ENCODE results near the gene INS.
"Not testable (repeated sequence)": the region's sequence is repeated elsewhere in the genome, so short reads cannot be mapped to it uniquely, and the experiment has no call there.

INS gene

GRCh38 chr11:2198621-2199365 is 37.8 kb upstream of the INS start:
- DNase-seq (ENCODE audit: low spot score) = no peak

- DNase-seq (ENCODE audit: low spot score) = no peak
These were observed 36.9 kb upstream of the INS start for GRCh38 chr11:2197771-2198520.

GRCh38 chr11:2196970-2197770 is 36.2 kb upstream of the INS start:
- peak; percentile 66 for DNase-seq (ENCODE audit: low spot score)

GRCh38 chr11:2195756-2196088 is 34.7 kb upstream of the INS start:
- no peak for DNase-seq (ENCODE audit: low spot score)

- peak; percentile 27 for DNase-seq (ENCODE audit: low spot score)
These were observed 34.1 kb upstream of the INS start for GRCh38 chr11:2194877-2195755.

DNA sequence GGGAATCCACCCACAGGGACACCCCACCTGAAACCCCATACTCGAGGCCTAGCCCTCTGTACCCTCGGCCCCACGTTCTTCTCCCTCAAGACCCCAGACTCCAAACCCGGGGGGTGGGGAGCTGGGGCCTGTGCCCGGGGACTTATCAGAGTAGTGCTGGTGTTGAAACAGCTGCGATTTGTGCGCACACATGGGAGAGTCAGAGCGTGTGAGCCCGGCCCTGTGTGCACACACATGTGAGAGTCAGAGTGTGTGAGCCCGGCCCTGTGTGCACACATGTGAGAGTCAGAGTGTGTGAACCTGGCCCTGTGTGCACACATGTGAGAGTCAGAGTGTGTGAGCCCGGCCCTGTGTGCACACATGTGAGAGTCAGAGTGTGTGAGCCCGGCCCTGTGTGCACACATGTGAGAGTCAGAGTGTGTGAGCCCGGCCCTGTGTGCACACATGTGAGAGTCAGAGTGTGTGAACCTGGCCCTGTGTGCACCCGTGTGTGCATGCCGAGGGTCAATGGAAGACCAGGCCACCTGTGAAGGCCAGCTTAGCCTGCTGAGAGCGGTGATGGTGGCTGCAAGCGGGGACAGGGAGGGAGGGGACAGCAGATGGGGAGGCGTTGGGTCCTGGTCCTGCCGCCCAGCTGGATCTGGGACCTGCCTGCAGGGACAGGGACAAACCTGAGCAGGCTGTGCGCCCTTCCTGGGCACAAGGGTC is 33.0 kb upstream of the INS start:
- not testable (repeated sequence) for DNase-seq (ENCODE audit: low spot score)

DNA sequence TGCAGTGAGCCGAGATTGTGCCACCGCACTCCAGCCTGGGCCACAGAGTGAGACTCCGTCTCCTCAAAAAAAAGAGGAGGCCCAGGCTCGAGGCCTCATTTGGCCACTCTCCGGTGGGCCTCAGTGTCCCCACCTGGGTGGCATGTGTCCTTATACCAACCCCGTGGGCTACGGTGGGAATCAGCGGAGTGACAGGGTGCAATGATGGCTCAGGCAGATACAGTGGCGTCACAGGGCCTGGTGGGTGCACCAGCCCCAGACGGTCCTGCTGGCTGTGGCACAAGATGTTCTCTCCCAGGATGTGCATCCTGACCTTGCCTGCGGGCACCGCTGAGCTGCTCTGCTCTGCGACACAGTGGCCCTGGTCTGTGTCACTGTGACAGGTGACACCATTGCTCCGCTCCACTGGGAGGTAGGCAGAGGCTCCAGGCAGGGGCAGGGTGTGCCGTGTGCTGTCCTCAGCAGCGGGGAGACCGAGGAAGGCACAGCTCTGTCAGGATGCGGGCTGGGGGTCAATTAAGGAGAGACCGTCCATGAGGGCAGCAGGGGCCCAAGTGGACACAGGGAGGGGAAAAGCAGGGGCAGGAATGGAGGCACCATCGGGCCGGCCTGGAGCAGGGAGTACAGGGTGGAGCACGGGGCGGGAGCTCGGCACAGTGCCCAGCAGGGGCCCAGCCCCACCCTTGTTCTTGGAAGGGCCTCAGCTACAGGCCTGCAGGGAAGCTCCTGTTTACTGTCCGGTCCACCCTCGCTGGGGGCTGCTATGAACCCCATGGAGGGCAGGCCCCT is 32.3 kb upstream of the INS start:
- no peak for DNase-seq (ENCODE audit: low spot score)

DNA sequence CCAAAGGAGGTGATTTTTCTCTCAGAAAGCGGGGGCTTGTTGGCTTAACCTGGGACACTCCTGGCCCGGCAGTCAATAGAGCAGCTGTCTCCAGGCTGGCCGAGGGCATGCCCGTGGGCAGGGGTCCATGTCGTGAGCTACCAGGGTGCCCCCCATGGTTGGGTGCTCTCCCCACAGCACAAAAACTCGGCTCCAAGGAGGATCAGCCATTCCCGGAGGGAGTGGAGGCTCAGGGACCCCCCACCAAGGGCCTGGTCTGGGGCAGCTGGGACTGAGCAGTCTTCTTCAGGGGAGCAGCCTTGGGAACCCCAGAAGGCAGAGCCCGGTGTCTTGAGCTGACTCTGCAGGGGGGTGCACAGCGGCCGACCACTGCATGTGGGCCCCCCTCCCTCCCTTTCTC is 31.4 kb upstream of the INS start:
- no peak for DNase-seq (ENCODE audit: low spot score)

GRCh38 chr11:2191883-2192282 is 30.9 kb upstream of the INS start:
- no peak for DNase-seq (ENCODE audit: low spot score)

DNA sequence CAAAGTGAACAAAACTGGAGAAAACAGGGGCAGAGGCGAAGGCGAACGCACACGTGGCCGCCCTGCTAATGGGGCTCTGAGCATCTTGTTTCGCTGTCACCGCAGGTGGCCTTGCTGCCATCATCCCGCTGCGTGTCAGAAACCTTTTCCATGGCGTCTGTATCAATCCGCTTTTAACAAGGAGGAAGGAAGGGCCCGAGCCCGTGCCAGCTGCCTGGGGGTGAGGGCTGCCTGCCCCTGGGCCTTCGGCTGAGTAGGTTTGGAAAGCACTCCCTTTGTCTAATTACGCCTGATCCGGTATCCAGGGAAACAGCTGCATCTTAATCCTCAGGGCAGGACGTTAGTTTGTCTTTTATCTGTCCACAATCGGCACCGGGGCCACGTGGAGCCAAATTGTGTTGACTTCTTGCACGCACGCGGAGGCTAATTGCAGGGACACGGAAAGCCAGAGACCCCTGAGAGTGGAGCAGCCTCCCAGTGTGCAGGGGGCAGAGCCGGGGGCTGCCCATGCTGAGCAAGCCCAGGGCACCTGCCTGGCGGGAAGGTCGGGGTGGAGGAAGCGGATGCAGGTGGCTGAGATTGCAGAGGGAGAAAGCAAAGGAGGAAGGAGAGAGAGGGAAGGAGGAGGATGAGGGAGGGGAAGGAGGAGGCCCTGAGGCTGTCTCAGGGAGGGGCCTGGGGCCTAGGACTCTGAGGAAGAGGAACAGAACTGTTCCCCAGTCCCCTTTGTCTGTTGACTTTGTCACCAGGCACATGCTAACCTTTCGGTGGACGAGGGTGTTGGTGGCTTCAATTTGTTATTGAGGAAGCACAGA is 29.9 kb upstream of the INS start:
- DNase-seq (ENCODE audit: low spot score) = no peak

- DNase-seq (ENCODE audit: low spot score) = no peak
These were observed 29.1 kb upstream of the INS start for GRCh38 chr11:2189938-2190656.

GRCh38 chr11:2188745-2189144 is 27.7 kb upstream of the INS start:
- DNase-seq (ENCODE audit: low spot score) = no peak

DNA sequence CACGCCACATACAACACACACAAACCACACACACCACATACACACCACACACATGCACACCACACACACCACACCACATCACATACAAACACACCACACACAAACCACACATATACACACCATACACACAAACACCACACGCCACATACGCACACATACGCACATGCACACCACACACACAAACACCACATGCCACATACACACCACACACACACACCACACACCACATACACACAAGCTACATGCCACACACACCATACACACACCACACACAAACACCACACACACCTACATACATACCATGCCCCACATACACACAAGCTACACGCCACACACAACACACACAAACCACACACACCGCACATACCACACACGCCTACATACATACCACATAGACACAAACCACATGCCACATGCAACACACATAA is 26.3 kb upstream of the INS start:
- DNase-seq (ENCODE audit: low spot score) = no peak

DNA sequence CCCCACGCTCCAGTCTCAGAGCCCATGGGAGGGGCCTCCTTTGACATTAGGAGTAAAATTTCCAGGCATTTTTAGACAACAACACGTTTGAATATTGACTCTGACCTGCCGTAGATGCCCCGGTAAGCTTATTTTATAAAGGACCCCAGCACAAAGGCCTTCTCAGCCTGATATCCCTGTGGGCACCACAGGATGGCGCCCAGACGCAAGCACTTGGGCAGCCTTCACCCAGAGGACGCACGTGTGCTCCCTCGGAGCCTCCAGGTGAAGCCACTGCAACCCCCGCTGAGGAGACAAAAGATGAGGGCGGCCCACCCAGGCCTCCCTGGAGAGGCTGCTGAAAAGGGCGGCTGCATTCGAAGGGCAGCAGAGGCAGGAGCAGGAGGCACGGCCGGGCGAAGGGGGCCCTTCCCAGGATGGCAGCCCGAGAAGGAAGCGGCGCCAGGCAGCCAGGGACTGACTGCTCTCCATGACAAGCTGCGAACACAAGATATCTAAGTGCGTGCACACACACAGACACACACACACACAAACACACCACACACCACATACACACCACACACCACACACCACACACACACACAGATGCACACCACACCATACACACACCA is 25.8 kb upstream of the INS start:
- DNase-seq (ENCODE audit: low spot score) = peak; percentile 27

GRCh38 chr11:2185324-2186085 is 24.5 kb upstream of the INS start:
- no peak for DNase-seq (ENCODE audit: low spot score)

DNA sequence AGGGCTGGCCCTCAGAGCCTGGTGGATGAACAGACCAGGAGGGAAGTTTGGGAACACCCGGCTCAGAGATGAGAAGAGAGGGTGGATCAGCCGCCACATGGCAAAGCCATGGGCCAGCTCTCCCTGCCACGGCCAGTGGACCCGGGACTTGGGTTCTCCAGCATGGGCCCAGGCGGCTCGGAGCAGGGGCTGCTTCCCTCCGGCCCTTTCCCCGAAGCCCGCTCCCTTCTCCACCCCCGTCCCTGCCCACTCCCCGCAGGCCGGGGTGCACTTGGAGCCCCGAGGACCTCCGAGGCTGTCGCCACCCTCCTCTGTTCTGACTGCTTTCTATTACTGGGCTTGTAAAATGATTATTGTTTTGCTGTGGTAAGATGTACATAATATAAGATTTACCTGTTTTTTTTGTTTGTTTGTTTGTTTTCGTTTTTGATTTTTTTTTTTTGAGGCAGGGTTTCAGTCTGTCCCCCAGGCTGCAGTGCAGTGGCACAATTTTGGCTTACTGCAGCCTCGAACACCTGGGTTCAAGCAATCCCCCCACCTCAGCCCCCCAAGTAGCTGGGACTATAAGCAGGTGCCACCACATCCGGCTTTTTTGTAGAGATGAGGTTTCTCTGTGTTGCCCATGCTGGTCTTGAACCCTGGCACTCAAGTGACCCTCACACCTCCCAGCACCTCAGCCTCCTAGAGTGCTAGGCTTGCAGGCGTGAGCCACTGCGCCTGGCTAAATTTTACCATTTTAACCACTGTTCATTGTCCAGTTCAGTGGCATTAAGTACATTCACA is 21.9 kb upstream of the INS start:
- DNase-seq (ENCODE audit: low spot score) = no peak

DNA sequence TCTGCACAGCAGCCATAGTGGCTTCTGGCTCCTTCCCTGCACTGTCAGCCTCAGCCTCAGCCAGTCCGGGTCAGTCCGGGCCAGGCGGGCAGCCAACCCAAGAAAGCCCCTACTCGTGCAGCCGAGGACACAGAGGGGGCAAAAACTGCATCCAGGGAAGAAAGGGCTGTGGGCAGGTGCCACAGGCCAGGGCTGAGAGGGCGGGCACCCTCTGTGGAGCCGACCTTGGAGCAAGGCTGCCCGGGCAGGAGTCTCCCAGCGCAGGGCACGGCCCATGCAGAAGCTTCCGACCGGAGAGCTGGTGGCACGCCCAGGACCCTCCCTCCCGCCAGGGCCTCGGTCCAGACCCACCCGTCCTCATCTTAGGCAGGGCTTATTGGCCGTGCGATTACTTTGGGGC is 21.1 kb upstream of the INS start:
- DNase-seq (ENCODE audit: low spot score) = no peak

Measured in CD4-positive, alpha-beta T cell treated with Interleukin-6 at 100 ng/mL for 8 hours (primary cell).